Osteoblast (primary cell): ENCODE measurements around the gene SLC7A1. TPM values are rescaled to one million over a fixed set of nuclear protein-coding genes. Genes with fewer than 3 reads are reported as not detected.

Experiments
- DNase-seq: peaks from one replicate; pipeline ENCODE4 v3.0.0; 2011; ENCODE audit warnings: low spot score, mixed read lengths; ENCODE audit not compliant: insufficient read length; ENCODE audit errors: missing footprints
- H2AFZ ChIP-seq: 2 replicates; pipeline ENCODE4 v1.6.0; 2011; ENCODE audit warnings: mild to moderate bottlenecking, low read length
- H3K27ac ChIP-seq: 2 replicates; pipeline ENCODE4 v1.5.1; 2011; ENCODE audit warnings: mild to moderate bottlenecking, low read depth, low read length, moderate library complexity
- H3K27me3 ChIP-seq: 2 replicates; pipeline ENCODE4 v1.6.0; 2012; ENCODE audit warnings: mild to moderate bottlenecking, control low read depth, inconsistent platforms, low read length, moderate library complexity; ENCODE audit not compliant: insufficient read depth
- H3K36me3 ChIP-seq: 2 replicates; pipeline ENCODE4 v1.5.1; 2011; ENCODE audit warnings: mild to moderate bottlenecking, low read length, control low read depth, moderate library complexity; ENCODE audit not compliant: insufficient read depth
- H3K4me1 ChIP-seq: 2 replicates; pipeline ENCODE4 v1.5.1; 2011; ENCODE audit warnings: mild to moderate bottlenecking, low read length, control low read depth, moderate library complexity; ENCODE audit not compliant: insufficient read depth
- H3K4me2 ChIP-seq: 2 replicates; pipeline ENCODE4 v1.6.0; 2011; ENCODE audit warnings: mild to moderate bottlenecking, low read length; ENCODE audit not compliant: insufficient read depth
- H3K4me3 ChIP-seq: fragments of 200-600 bp; sonication (generic); 3 replicates; pipeline ENCODE4 v1.5.1; 2012; ENCODE audit warnings: mild to moderate bottlenecking, low read length, inconsistent platforms; ENCODE audit not compliant: insufficient read depth
- H3K79me2 ChIP-seq: 2 replicates; pipeline ENCODE4 v1.6.0; 2012; ENCODE audit warnings: mild to moderate bottlenecking, low read length, control low read depth, inconsistent platforms; ENCODE audit not compliant: insufficient read depth
- H3K9me3 ChIP-seq: 2 replicates; pipeline ENCODE4 v1.5.1; 2011; ENCODE audit warnings: low read depth, low read length, control low read depth
- H4K20me1 ChIP-seq: 2 replicates; pipeline ENCODE4 v1.6.0; 2012; ENCODE audit warnings: mild to moderate bottlenecking, low read length, control low read depth; ENCODE audit not compliant: insufficient read depth
- CTCF ChIP-seq: IDR thresholded peaks from 2 replicates; pipeline ENCODE4 v1.5.1; 2011; ENCODE audit warnings: mild to moderate bottlenecking, low read depth, low read length, moderate library complexity; ENCODE audit errors: extremely low read depth
- total RNA-seq: library from RNA; depleted of rRNA; stranded (reverse); fragments of >200 nt; gene quantifications from 2 replicates; pipeline ENCODE4 v1.2.3, GENCODE V29; 2012

SLC7A1 gene
- total RNA-seq, 1 donor = 25.7 TPM

DNA sequence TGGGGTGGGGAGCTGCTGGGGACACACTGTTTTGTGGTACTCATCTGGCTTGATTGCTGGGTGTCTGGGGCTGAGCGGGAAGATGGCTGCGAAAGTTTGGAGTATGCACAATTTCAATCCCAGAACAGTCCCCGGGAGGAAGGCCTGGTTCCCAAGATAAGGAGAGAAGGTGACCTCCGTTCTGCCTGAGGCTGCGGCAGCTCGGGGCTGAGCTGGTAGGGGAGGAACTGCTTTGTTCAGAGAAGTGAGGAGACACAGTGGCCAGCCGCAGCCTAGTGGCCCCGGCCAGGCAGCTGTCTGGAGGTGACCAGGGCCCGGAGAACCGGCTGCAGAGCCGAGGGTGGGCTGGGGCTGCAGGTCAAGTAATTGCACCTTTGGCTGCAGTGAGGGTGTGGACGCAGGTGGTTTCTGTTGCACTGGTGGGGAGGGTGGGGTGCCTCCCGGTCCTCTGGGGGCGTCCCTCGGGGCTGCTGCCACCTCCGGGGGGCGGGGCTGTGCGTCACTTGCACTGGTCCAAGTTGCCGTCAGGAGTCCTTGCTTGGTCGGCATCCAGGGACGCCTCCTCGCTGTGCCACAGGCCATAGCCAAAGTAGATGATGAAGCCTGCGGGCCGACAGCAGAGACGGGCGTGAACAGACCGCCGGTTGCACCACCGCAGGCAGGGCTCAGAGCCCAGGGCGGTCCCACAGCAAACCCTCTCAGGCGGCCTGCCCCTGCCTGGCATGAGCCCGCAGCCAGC lies 81.3 kb downstream of the SLC7A1 start:
- Histone ChIP-seq H2AFZ (no peak overlapping the region), H3K79me2 (peaks cover 10% of the 10 kb centered on the region), H4K20me1 (no peaks in the 10 kb centered on the region), H3K27ac (peak overlapping the region; percentile 52), H3K9me3 (no peaks in the 10 kb centered on the region), H3K4me2 (no peak overlapping the region), H3K27me3 (no peaks in the 10 kb centered on the region), H3K4me3 (no peak overlapping the region), H3K4me1 (peaks cover 31% of the 10 kb centered on the region), H3K36me3 (peaks cover 60% of the 10 kb centered on the region)
- TF ChIP-seq CTCF = no peak
- no peak for DNase-seq

GRCh38 chr13:29513002-29513980 lies 82.2 kb downstream of the SLC7A1 start:
- no peaks in the 10 kb centered on the region for H3K27me3 ChIP-seq
- no peaks in the 10 kb centered on the region for H4K20me1 ChIP-seq
- H3K9me3 ChIP-seq = no peaks in the 10 kb centered on the region
- no peak for TF ChIP-seq CTCF
- no peak for DNase-seq
- H3K27ac ChIP-seq = peak overlapping the region; percentile 79
- H3K4me2 ChIP-seq = no peak overlapping the region
- peaks cover 52% of the 10 kb centered on the region for H3K36me3 ChIP-seq
- peaks cover 6% of the 10 kb centered on the region for H3K79me2 ChIP-seq
- no peak overlapping the region for H3K4me3 ChIP-seq
- H2AFZ ChIP-seq = no peak overlapping the region
- H3K4me1 ChIP-seq = peaks cover 39% of the 10 kb centered on the region

DNA sequence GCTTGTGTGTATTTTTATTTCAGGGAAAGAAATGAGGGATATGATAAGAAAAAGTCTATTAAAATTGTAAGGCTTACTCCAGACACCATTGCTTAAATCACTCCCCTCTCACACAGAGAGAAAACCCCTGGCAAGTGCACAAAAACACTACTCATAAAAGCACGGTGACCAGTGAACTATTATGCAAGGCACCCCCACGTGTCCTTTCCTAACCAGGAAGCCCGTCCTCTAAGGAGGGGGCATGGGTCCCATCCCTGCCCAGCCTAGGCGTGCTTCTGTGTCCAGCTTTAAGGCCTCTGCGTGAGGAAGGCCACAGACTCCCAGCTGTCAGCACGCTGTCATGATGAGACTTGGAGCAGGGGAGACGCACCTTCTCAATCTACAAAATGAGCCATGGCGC lies 83.5 kb downstream of the SLC7A1 start:
- DNase-seq = peak; percentile 94
- Histone ChIP-seq H3K9me3 (no peaks in the 10 kb centered on the region), H3K4me3 (no peak overlapping the region), H3K4me2 (no peak overlapping the region), H3K27me3 (no peaks in the 10 kb centered on the region), H3K4me1 (peaks cover 41% of the 10 kb centered on the region), H3K27ac (peak overlapping the region; percentile 79), H3K79me2 (peaks cover 6% of the 10 kb centered on the region), H2AFZ (no peak overlapping the region), H4K20me1 (peaks cover 4% of the 10 kb centered on the region), H3K36me3 (peaks cover 39% of the 10 kb centered on the region)
- no peak for TF ChIP-seq CTCF
